Measurements from ENCODE around the gene PLSCR2.
"Not testable (repeated sequence)": the region's sequence is repeated elsewhere in the genome, so short reads cannot be mapped to it uniquely, and the experiment has no call there.

The PLSCR2 gene

DNA sequence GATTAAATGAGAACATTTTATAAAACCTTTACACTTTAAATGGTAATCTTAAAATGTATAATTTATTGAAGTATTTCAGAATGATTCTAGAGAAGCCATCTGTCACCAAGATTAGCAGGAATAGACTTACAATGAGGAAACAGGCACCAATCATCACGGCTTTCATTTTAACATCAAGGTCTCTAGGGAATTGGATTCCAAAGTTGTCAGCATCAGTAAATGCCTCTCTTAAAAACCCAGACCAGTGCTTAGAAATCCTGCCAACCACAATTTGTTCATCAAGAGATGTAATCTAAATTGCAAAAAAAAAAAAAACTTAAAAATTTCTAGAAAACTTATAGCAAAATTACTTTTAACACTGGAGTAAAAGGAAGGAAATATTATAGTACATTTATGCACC is 20.3 kb downstream of the PLSCR2 start:
- Histone ChIP-seq H3K4me2 (ENCODE audit: low read depth, low read length, poor library complexity, severe bottlenecking) (no peak overlapping the region), H3K9ac (ENCODE audit: low read depth, low read length, poor library complexity, severe bottlenecking) (no peak overlapping the region), H4K20me1 (ENCODE audit: insufficient read depth, low read length, poor library complexity, severe bottlenecking) (no peaks in the 10 kb centered on the region), H3K4me3 (ENCODE audit: low read length, poor library complexity, severe bottlenecking) (no peak overlapping the region), H3K36me3 (ENCODE audit: insufficient read depth, low read length) (no peaks in the 10 kb centered on the region), H3K79me2 (ENCODE audit: insufficient read depth, low read length) (no peaks in the 10 kb centered on the region), H3K9me3 (ENCODE audit: insufficient read depth, low read depth, low read length) (no peaks in the 10 kb centered on the region), H3K9me2 (replicated peaks; ENCODE audit: low read depth, low read length) (no peaks in the 10 kb centered on the region), H2AFZ (ENCODE audit: low read length) (no peak overlapping the region), H3F3A (ENCODE audit: low read depth) (no peaks in the 10 kb centered on the region), H3K27me3 (ENCODE audit: insufficient read depth, low read length, poor library complexity, severe bottlenecking) (no peaks in the 10 kb centered on the region), H3K4me1 (ENCODE audit: insufficient read depth, low read length, poor library complexity, severe bottlenecking) (no peaks in the 10 kb centered on the region)
- TF ChIP-seq EZH2phosphoT487 (IDR thresholded peaks at IDR 0.05; ENCODE audit: borderline replicate concordance): no peak
- TF ChIP-seq, protein P1, sequence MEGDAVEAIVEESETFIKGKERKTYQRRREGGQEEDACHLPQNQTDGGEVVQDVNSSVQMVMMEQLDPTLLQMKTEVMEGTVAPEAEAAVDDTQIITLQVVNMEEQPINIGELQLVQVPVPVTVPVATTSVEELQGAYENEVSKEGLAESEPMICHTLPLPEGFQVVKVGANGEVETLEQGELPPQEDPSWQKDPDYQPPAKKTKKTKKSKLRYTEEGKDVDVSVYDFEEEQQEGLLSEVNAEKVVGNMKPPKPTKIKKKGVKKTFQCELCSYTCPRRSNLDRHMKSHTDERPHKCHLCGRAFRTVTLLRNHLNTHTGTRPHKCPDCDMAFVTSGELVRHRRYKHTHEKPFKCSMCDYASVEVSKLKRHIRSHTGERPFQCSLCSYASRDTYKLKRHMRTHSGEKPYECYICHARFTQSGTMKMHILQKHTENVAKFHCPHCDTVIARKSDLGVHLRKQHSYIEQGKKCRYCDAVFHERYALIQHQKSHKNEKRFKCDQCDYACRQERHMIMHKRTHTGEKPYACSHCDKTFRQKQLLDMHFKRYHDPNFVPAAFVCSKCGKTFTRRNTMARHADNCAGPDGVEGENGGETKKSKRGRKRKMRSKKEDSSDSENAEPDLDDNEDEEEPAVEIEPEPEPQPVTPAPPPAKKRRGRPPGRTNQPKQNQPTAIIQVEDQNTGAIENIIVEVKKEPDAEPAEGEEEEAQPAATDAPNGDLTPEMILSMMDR (conservative IDR thresholded peaks at IDR 0.05; ENCODE audit: low read length): no peak

GRCh38 chr3:146446026-146446425 is 23.3 kb downstream of the PLSCR2 start:
- no peak overlapping the region for H2AFZ ChIP-seq (ENCODE audit: low read length)
- no peaks in the 10 kb centered on the region for H3K9me3 ChIP-seq (ENCODE audit: insufficient read depth, low read depth, low read length)
- no peaks in the 10 kb centered on the region for H3K36me3 ChIP-seq (ENCODE audit: insufficient read depth, low read length)
- H3K9ac ChIP-seq (ENCODE audit: low read depth, low read length, poor library complexity, severe bottlenecking): no peak overlapping the region
- H3K4me1 ChIP-seq (ENCODE audit: insufficient read depth, low read length, poor library complexity, severe bottlenecking): no peaks in the 10 kb centered on the region
- H3K4me2 ChIP-seq (ENCODE audit: low read depth, low read length, poor library complexity, severe bottlenecking): no peak overlapping the region
- H3K9me2 ChIP-seq (replicated peaks; ENCODE audit: low read depth, low read length): no peaks in the 10 kb centered on the region
- no peaks in the 10 kb centered on the region for H3F3A ChIP-seq (ENCODE audit: low read depth)
- H3K27me3 ChIP-seq (ENCODE audit: insufficient read depth, low read length, poor library complexity, severe bottlenecking): no peaks in the 10 kb centered on the region
- H4K20me1 ChIP-seq (ENCODE audit: insufficient read depth, low read length, poor library complexity, severe bottlenecking): no peaks in the 10 kb centered on the region
- no peaks in the 10 kb centered on the region for H3K79me2 ChIP-seq (ENCODE audit: insufficient read depth, low read length)
- no peak overlapping the region for H3K4me3 ChIP-seq (ENCODE audit: low read length, poor library complexity, severe bottlenecking)
- TF ChIP-seq, protein P1 (conservative IDR thresholded peaks at IDR 0.05; ENCODE audit: low read length): no peak
- no peak for TF ChIP-seq EZH2phosphoT487 (IDR thresholded peaks at IDR 0.05; ENCODE audit: borderline replicate concordance)

DNA sequence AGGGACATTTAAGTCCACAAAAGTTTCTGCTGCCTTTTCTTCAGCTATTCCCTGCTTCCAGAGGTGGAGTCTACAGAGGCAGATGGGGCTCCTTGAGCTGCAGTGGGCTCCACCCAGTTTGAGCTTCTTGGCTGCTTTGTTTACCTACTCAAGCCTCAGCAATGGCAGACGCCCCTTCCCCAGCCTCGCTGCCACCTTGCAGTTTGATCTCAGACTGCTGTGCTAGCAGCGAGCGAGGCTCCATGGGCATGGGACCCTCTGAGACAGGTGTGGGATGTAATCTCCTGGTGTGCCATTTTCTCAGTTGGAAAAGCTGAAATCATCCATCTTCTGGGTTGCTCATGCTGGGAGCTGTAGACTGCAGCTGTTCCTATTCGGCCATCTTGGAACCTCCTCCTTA is 29.1 kb downstream of the PLSCR2 start:
- H3K4me1 ChIP-seq (ENCODE audit: insufficient read depth, low read length, poor library complexity, severe bottlenecking); H3K4me3 ChIP-seq (ENCODE audit: low read length, poor library complexity, severe bottlenecking); H2AFZ ChIP-seq (ENCODE audit: low read length); H3K4me2 ChIP-seq (ENCODE audit: low read depth, low read length, poor library complexity, severe bottlenecking); H3K9ac ChIP-seq (ENCODE audit: low read depth, low read length, poor library complexity, severe bottlenecking); H3K9me2 ChIP-seq (replicated peaks; ENCODE audit: low read depth, low read length); H3K79me2 ChIP-seq (ENCODE audit: insufficient read depth, low read length); H4K20me1 ChIP-seq (ENCODE audit: insufficient read depth, low read length, poor library complexity, severe bottlenecking); H3K36me3 ChIP-seq (ENCODE audit: insufficient read depth, low read length); H3K9me3 ChIP-seq (ENCODE audit: insufficient read depth, low read depth, low read length); H3K27me3 ChIP-seq (ENCODE audit: insufficient read depth, low read length, poor library complexity, severe bottlenecking); H3F3A ChIP-seq (ENCODE audit: low read depth): not testable (repeated sequence)

DNA sequence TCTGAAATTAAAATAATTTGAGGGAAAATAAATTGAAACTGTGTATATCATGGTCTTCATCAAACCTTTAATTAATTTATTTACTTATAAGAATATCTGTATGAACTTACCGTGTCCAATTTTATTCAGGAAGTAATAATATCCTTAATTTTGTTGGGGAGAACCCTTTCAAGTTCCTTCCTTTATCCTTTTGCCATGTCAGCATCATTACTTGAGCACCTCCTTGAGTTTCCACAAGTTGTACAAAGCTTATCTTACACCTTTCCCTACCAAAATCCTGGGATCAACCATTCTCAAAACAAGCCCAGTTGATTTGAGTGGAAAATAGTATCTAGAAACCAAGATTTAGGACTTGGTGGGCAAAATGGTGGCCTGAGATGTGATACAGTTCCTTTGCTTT is 37.3 kb downstream of the PLSCR2 start:
- H3K4me2 ChIP-seq (ENCODE audit: low read depth, low read length, poor library complexity, severe bottlenecking): no peak overlapping the region
- no peak overlapping the region for H3K9ac ChIP-seq (ENCODE audit: low read depth, low read length, poor library complexity, severe bottlenecking)
- no peaks in the 10 kb centered on the region for H3K4me1 ChIP-seq (ENCODE audit: insufficient read depth, low read length, poor library complexity, severe bottlenecking)
- H3K27me3 ChIP-seq (ENCODE audit: insufficient read depth, low read length, poor library complexity, severe bottlenecking): no peaks in the 10 kb centered on the region
- H3K9me3 ChIP-seq (ENCODE audit: insufficient read depth, low read depth, low read length): no peaks in the 10 kb centered on the region
- H3K79me2 ChIP-seq (ENCODE audit: insufficient read depth, low read length): no peaks in the 10 kb centered on the region
- H3K9me2 ChIP-seq (replicated peaks; ENCODE audit: low read depth, low read length): no peaks in the 10 kb centered on the region
- H3K4me3 ChIP-seq (ENCODE audit: low read length, poor library complexity, severe bottlenecking): no peak overlapping the region
- no peaks in the 10 kb centered on the region for H3K36me3 ChIP-seq (ENCODE audit: insufficient read depth, low read length)
- no peaks in the 10 kb centered on the region for H3F3A ChIP-seq (ENCODE audit: low read depth)
- H4K20me1 ChIP-seq (ENCODE audit: insufficient read depth, low read length, poor library complexity, severe bottlenecking): no peaks in the 10 kb centered on the region
- TF ChIP-seq, protein P1 (conservative IDR thresholded peaks at IDR 0.05; ENCODE audit: low read length): no peak
- TF ChIP-seq EZH2phosphoT487 (IDR thresholded peaks at IDR 0.05; ENCODE audit: borderline replicate concordance): no peak
- no peak overlapping the region for H2AFZ ChIP-seq (ENCODE audit: low read length)
